Activated CD8-positive, alpha-beta memory T cell treated with anti-CD3 and anti-CD28 coated beads for 36 hours (primary cell): ENCODE data around the gene ZCCHC2. TPM values are rescaled to one million over a fixed set of nuclear protein-coding genes. Genes with fewer than 3 reads are reported as not detected.

Experiments
- CTCF ChIA-PET: fragments of 350-600 bp; sonication (Branson Sonifier 250); formaldehyde crosslinking; loops from one replicate; lab custom pipeline; 2021; ENCODE audit warnings: antibody characterized with exemption; lab: Charles Lee
- POLR2A ChIA-PET: fragments of 350-600 bp; sonication (Branson Sonifier 250); formaldehyde crosslinking; loops from one replicate; lab custom pipeline; 2021; ENCODE audit warnings: antibody characterized with exemption; lab: Charles Lee
- total RNA-seq, 2 experiments: library from RNA; stranded (reverse); gene quantifications; one replicate each; pipeline ENCODE4 v1.2.3, GENCODE V29; 2021

Gene ZCCHC2
- total RNA-seq, 2 experiments from 2014 or later, result 32.6 to 32.8 TPM

- POLR2A ChIA-PET, result interaction anchor here (0.8 kb wide), 1 partner anchor 20 kb away, joined by 3 read pairs; no protein-coding TSS in a partner anchor
- CTCF ChIA-PET, result interaction anchor here (0.7 to 0.9 kb wide), 3 partner anchors 10 to 58 kb away, joined by 3 read pairs; no protein-coding TSS in a partner anchor
Measured at GRCh38 chr18:62526098-62527025, 3.5 kb downstream of the ZCCHC2 start.

- CTCF ChIA-PET, result interaction anchor here (0.5 to 0.7 kb wide), 3 partner anchors 23 to 867 kb away, joined by 3 read pairs; no protein-coding TSS in a partner anchor
- POLR2A ChIA-PET, result no interaction called here
Measured at GRCh38 chr18:62529597-62529996, 6.8 kb downstream of the ZCCHC2 start.

- POLR2A ChIA-PET, result no interaction called here
Measured at GRCh38 chr18:62531078-62531477, 8.3 kb downstream of the ZCCHC2 start.

GRCh38 chr18:62531931-62532330 is 9.1 kb downstream of the ZCCHC2 start:
- ChIA-PET CTCF (no interaction called here), POLR2A (no interaction called here)

More at GRCh38 chr18:62531078-62531477, 8.3 kb downstream of the ZCCHC2 start:
- CTCF ChIA-PET, result no interaction called here

GRCh38 chr18:62536005-62536404 is 13.2 kb downstream of the ZCCHC2 start:
- CTCF ChIA-PET, result interaction anchor here (1.3 kb wide), 2 partner anchors 9 to 110 kb away, joined by 3 read pairs; no protein-coding TSS in a partner anchor
- POLR2A ChIA-PET, result no interaction called here

GRCh38 chr18:62537042-62537894 is 14.4 kb downstream of the ZCCHC2 start:
- CTCF ChIA-PET, result interaction anchor here (1.8 kb wide), 1 partner anchor 47 kb away, joined by 4 read pairs; no protein-coding TSS in a partner anchor
- POLR2A ChIA-PET, result interaction anchor here (0.6 kb wide), 1 partner anchor 13 kb away, joined by 5 read pairs; no protein-coding TSS in a partner anchor

GRCh38 chr18:62537946-62538345 is 15.1 kb downstream of the ZCCHC2 start:
- ChIA-PET POLR2A (interaction anchor here (0.6 kb wide), 1 partner anchor 14 kb away, joined by 5 read pairs; no protein-coding TSS in a partner anchor), CTCF (interaction anchor here (1.8 kb wide), 1 partner anchor 46 kb away, joined by 4 read pairs; no protein-coding TSS in a partner anchor)

- ChIA-PET POLR2A (no interaction called here), CTCF (interaction anchor here (1.1 to 1.8 kb wide), 2 partner anchors 45 to 51 kb away, joined by 3 to 4 read pairs; no protein-coding TSS in a partner anchor)
Measured at GRCh38 chr18:62538881-62539280, 16.1 kb downstream of the ZCCHC2 start.

- ChIA-PET CTCF (interaction anchor here (1.1 kb wide), 1 partner anchor 51 kb away, joined by 3 read pairs; no protein-coding TSS in a partner anchor), POLR2A (interaction anchor here (0.7 kb wide), 1 partner anchor 34 kb away, joined by 6 read pairs; no protein-coding TSS in a partner anchor)
Measured at GRCh38 chr18:62539284-62540165, 16.7 kb downstream of the ZCCHC2 start.

GRCh38 chr18:62543021-62543420 is 20.2 kb downstream of the ZCCHC2 start:
- ChIA-PET CTCF (no interaction called here), POLR2A (no interaction called here)

- POLR2A ChIA-PET, result no interaction called here
- CTCF ChIA-PET, result no interaction called here
Measured at GRCh38 chr18:62545098-62545497, 22.3 kb downstream of the ZCCHC2 start.

GRCh38 chr18:62549755-62550154 is 26.9 kb downstream of the ZCCHC2 start:
- ChIA-PET POLR2A (no interaction called here), CTCF (no interaction called here)

GRCh38 chr18:62550746-62551145 is 27.9 kb downstream of the ZCCHC2 start:
- CTCF ChIA-PET, result no interaction called here
- POLR2A ChIA-PET, result no interaction called here

- POLR2A ChIA-PET, result no interaction called here
- CTCF ChIA-PET, result no interaction called here
Measured at GRCh38 chr18:62551972-62552513, 29.2 kb downstream of the ZCCHC2 start.

GRCh38 chr18:62554061-62554815 is 31.4 kb downstream of the ZCCHC2 start:
- ChIA-PET POLR2A (no interaction called here), CTCF (no interaction called here)

- CTCF ChIA-PET, result interaction anchor here (0.6 kb wide), 1 partner anchor 21 kb away, joined by 3 read pairs; no protein-coding TSS in a partner anchor
Measured at GRCh38 chr18:62555135-62555534, 32.3 kb downstream of the ZCCHC2 start.

GRCh38 chr18:62556397-62556796 is 33.6 kb downstream of the ZCCHC2 start:
- CTCF ChIA-PET, result interaction anchor here (1.1 to 1.2 kb wide), 2 partner anchors 11 to 28 kb away, joined by 3 to 4 read pairs; no protein-coding TSS in a partner anchor
- POLR2A ChIA-PET, result no interaction called here

More at GRCh38 chr18:62555135-62555534, 32.3 kb downstream of the ZCCHC2 start:
- POLR2A ChIA-PET, result no interaction called here
